HCEC 1CT (cell line): ENCODE results near the gene ZSWIM7.
"Not testable (repeated sequence)": the region's sequence is repeated elsewhere in the genome, so short reads cannot be mapped to it uniquely, and the experiment has no call there.

Experiments
- DNase-seq: peaks from one replicate; pipeline ENCODE4 v3.0.0-alpha.2; 2017

ZSWIM7 gene

DNA sequence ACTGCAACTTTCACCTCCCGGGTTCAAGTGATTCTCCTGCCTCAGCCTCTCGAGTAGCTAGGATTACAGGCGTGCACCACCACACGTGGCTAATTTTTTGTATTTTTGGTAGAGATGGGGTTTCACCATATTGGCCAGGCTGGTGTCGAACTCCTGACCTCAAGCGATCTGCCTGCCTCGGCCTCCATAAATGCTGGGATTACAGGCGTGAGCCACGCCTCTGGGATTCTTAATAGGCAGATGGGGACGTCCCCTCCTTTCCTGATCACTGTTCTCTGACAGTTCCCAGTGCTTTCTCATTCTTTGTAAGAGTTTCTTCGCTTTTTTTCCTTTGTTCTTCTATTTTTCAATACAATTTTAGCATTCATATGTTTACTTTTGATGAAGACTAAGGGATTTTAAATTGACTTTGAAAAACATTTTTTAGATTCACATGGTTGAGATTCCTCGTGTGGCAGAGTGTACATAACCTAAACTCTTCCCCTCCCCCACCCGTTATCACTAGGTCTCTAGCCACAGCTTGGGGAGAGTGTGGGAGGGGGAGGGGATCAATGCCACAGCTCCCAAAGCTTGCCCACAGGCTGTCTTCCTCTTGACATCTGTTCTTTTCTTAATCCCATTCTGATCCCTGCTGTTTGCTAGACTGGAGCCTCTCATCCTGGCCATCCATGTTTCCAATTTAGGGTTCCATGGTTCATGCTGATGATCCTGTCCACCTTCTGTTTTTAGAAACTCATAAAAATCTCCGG is 43.5 kb downstream of the ZSWIM7 start:
- no peak for DNase-seq

DNA sequence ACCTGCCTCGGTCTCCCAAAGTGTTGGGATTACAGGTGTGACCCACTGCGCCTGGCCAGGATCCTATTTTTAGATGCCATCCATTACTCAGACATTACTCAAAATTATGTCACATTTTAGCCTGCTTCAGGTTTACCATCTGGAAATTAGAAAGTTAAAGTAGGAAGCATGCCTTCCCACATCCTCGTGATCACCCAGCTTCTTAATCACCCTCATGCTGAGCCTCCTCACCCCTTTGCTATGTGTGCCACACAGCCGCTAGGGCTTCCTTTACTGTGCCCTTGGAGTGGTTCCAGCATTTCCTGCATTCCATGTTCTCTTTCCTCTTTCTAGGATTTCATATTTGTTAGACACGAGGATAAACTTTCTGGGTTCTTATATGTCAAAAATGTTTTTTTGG is 45.3 kb downstream of the ZSWIM7 start:
- DNase-seq = peak; percentile 98

DNA sequence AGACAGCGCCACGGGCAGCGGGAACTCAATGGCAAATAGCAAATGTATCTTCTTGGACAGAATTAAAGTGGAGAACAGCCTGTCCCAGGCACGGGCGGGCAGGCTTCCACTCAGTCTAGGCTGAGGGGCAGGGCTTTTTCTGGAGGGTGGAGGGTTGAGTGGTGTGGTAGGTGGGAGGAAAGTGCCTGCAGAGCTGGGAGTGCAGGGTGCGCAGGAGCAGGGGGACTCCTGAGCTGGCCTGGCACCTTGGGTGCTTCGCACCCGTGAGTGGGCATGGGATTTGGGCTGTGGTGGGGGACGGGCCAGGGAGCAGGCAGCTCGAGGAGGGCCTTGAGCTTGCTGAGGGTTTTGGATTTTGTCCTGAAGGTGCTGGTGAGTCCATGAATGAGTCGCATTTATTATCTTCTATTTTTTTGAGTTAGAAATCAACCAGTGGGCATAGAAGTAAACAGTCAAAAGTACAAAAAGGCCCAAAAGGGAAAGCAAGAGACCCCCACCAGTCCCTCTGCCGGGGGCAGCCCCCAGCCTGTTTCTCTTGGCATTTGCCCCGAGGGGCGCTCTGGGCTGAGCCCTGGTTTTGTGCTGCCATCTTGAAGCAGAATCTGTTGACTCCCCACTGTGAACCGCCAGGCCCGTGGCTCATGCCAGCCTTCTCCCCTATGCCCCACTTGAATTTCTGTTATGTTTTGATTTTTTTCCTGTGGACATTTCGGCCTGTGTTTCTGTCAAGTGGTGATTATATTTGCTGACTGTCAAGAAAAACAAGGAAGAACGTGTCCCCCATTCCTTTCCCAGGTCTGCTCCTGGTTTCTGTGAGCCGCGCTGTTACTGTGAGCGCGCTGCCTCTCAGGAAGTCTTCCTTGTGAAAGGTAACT is 46.4 kb downstream of the ZSWIM7 start:
- DNase-seq = no peak

DNA sequence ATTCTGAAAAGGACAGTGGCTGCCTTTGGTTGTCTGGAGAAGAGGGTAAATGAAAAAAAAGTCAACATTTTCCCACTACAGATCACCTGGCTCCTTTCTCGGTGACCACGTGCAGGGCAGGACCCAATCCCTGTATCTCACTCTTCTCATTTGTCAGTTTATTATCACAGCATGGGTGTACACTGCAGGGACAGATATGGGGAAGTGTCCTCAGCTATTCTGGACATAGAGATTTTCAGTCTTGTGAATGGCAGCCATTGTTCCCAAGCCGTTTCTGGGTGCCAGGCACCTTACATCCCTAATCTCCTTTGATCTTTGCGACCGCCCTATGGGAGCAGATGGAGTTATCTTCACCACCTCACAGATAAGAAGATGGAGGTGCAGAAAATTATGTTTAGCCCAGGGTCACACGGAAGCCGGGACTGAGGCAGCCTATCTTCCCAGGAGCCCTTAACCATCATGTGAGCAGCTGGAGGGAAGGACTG is 47.4 kb downstream of the ZSWIM7 start:
- no peak for DNase-seq

DNA sequence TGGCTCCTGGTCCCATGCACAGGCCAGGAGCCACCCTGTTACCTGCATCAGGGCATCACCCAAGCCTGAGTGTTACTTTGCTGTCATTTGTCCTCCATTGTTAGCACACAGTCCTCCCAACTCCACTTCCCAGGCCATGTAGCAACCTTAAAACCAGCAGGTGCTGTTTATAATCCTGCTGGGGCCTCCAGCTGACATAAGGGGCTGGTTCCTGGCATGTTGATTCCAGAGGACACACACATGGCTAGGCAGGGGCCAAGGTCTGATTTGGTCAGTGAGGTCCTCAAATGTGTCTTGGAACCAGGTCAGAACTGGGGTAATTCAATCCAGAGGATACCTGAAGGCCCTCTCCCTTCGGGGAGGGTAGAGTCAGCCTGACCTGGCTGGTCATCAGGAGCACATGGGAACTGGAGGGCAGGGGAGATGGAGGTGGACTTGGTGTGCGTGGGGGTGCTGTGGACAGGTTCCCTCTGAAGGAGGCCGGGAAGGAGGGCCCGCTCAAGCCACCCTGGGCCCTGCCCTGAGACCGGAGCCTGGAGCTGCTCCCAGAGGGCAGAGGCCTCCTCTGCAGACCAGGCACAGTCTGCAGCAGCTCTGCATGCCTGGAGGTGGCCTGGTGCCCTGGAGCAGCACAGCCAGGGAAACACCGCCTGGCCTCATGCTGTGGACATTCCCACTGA is 48.0 kb downstream of the ZSWIM7 start:
- no peak for DNase-seq

DNA sequence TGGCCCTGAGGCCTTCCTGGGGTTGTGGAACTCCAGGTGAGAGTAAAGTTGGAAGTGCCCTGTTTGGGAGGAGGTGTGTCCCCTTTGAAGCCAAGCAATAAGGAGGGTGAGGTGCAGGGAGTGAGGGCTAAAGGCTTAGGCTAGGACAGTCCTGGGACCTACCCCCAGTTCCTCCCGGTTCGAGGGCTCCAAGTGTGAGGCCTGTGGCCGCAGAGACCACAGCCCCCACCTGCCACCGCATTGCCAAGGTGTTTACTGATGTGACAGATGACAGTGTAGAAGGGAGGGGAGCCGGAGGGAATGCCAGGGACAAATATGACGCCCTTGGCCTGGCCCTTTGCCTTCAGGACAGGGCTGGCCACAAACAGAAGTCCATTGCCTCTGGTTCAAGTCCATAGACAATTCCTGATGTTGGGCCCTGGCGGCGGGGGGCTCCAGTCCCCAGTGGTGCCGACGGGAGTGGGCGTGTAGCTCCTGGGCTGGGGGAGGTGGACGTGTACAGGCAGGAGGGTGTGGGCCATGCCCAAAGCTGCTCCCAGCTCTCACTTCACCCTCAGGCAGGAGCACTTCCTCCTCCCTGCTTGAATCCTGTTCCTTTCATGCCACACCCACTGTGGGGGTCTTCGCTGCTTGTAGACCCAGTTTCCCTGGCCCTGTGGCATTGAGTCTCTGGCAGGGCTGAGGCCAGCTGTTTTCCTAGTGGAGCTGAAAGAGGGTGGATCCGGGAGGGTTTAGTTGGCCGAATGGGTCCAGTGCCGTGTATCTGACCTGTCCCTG is 51.3 kb downstream of the ZSWIM7 start:
- no peak for DNase-seq

DNA sequence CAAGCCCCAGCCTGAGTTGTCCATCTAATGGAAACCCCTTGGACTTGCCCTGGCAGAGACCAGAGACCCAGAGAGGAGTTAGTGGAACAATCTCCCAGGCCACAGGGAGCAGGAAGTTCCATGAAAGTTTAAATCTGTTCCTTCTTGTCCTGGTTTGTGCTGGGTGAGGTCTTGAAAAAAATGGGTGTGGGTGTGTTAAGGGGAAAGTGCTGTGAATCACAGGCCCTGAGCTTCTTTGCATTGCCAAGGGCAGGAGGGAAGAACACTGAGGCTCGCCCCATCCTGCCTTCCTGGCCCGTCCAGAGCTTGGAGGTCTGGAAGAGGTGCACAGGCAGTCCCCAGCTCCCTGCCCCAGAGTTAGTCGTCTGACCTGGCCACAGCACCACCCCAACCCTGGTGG is 52.2 kb downstream of the ZSWIM7 start:
- peak; percentile 43 for DNase-seq

DNA sequence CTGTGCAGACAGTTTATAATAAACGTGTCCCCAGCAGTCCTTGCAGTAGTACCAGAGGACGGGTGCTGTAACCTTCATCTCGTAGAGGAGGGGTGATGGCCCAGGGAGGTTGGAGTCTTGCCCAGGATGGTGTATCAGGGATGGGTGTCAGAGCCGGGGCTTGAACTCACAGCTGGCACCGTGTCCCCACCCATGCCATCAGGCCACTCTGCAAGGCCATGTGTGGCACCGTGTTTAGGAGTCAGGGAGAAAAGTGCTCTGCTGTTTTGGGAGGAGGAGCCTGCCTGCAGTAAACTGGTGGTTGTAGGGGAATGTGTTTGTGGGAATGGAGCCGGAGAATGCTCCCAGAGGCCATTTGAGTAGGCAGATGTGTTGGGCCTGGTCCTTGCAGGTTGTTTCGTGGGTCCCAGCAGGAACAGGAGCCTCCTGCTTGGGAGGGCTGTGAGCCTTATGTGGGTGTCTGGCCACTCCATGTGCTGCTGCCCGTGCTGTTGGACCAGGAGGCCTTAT is 52.8 kb downstream of the ZSWIM7 start:
- DNase-seq = peak; percentile 30

DNA sequence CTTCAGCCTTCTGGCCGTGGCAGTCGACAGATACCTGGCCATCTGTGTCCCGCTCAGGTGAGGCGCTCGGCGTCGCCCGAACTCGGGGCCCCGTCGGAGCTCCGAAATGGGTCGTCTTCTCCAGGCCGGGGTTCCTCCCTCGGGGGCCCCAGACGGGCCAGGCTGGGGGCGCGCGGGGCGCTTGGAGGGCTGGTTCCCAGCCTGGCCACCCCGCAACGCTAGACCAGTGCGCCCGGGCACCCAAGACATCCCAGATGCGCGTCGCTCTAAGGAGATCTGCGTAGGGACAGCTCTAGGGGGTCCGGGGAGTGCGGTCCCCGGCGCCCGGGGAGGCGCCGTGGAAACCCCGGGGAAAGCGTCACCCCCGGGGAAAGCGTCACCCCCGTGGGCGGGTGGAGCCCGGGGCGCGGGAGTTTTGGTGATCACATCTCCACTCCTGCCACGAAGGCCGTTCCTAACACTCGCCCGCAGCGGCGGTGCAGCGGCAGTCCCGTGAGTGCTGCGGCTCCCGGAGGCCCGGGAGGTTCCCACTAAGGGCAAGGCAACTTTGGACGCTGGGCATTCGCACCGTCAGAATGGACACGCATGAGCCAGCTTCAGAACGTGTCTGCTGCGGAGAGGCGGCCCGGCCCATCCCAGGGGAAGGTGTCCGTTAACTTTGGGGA is 53.8 kb downstream of the ZSWIM7 start:
- DNase-seq = no peak

DNA sequence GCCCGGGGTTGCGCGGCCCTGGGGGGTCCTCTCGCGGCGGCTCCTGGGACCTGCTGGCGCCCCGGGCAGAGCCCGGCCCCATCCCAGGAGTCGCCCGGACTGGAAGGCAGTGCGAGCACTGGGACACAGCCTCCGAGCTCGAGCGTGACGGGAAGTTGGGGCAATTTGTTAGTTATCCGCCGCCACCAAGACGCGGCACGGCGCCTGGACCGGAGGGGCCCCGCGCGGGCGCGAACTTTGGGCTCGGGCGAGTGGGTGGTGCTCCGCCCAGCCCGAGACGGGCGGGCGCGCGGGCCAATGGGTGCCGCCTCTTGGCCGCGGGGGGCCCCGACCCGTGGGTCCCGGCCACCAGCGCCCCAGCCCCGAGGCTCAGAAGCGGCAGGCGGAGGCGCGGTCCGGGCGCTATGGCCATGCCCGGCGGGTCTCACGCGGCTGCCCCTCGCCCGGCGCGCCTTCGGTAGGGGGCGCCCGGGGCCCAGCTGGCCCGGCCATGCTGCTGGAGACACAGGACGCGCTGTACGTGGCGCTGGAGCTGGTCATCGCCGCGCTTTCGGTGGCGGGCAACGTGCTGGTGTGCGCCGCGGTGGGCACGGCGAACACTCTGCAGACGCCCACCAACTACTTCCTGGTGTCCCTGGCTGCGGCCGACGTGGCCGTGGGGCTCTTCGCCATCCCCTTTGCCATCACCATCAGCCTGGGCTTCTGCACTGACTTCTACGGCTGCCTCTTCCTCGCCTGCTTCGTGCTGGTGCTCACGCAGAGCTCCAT is 54.6 kb downstream of the ZSWIM7 start, which contains the start of gene ADORA2B:
Gene ADORA2B, plus strand, starts transcription at position 372 of the 768 bp plus-strand sequence. Its CDS starts 119 bp downstream, at position 491.
- DNase-seq = peak; percentile 74

DNA sequence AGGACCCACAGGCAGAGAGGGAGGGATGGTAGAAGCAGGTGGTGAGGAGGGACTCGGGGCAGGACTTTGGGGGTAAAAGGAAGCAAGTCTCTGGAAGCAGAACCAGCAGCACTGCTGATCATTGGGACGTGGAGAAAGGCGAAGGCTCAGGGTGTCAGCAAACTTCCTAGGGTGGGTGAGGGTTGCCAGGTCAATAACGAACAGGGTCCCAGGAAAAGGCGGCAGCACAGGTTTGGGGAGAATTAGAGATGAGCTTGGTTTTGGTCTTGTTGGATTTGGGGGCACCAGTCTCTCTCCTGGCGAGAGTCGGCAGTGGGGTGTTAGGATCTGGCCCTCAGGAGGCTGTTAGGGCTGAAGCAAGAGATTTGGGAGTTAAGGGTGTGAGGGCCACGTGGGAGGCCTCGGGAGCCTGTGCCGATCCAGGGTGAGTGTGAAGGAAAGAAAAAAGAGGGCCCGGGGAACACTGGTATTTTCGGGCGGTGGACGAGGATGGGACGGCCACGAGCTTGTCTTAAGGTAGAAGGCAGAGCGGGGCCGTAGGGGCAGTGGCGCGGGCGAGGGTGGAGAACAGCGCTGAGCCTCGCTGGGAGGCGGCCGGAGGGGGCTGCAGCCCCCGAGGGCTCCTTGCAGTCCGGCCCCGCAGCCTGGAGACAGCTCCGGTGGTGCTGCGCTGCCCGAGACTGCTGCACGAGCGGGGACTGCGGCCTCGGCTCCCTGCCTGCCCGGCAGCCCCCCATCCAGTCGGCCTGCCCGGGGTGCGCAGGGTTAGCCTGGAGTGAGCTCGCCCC is 55.3 kb downstream of the ZSWIM7 start:
- DNase-seq = no peak

DNA sequence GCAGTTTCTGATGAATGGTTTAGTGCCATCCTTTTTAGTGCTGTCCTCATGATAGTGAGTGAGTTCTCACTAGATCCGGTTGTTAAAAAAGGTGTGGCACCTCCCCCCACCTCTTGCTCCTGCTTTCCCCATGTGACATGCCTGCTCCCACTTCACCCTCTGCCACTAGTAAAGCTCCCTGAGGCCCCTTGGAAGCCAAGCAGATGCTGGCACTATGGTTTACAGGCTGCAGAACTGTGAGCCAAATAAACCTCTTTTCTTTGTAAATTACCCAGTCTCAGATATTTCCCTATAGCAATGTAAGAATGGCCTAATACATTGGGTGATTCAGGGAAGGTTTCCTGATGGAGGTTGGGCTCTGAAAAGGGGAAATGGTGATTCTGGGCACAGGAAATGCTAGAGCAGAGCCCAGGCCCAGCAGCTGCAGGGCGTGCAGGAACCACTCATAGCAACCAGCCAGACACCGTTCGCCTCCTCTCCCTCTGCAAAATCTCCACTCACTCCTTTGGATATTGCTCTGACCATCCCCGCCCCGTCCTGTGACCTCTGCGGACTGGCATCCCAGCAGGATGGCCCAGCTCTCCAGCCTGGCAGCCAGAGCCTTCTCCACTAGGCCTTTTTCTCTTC is 57.2 kb downstream of the ZSWIM7 start:
- peak; percentile 22 for DNase-seq

DNA sequence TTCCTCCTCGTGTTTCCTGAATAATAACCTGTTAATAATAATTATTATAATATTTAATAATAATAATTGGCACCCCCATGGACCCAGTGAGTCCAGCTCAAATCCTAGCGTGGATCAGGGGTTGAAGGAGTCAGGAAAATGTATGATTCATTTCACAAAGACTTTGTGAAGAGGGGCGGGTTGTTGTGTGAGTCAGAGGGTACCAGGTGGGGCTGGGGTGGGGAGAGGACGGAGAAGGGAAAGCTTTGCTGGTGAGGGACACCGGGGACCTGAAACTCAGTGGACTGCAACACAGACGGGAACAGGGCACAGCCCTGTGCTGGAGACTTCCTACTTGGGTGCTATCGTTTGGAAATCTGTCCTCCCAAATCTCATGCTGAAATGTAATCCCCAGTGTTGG is 57.7 kb downstream of the ZSWIM7 start:
- peak; percentile 38 for DNase-seq

DNA sequence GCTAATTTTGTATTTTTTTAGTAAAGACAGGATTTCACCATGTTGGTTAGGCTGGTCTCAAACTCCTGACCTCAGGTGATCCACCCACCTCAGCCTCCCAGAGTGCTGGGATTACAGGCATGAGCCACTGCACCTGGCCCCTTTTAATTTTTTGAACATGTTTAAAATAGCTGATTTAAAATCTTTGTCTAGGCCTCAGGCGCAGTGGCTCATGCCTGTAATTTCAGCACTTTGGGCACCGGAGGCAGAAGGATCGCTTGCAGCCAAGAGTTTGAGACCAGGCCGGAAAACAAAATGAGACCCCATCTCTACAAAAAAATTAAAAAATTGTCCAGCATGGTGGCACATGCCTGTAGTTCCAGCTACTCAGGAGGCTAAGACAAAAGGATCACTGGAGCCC is 63.0 kb downstream of the ZSWIM7 start:
- not testable (repeated sequence) for DNase-seq

DNA sequence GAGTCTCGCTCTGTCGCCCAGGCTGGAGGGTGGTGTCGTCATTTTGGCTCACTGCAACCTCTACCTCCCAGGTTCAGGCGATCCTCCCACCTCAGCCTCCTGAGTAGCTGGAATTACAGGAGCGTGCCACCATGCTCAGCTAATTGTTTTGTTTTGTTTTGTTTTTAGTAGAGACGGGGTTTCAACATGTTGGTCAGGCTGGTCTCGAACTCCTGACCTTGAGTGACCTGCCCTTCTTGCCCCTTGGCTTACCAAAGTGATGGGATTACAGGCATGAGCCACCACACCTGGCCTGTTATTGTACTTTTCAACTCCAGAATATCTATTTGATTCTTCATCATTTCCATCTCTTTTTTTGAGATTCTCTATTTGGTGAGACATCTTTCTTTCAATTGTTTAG is 63.6 kb downstream of the ZSWIM7 start:
- DNase-seq = no peak

DNA sequence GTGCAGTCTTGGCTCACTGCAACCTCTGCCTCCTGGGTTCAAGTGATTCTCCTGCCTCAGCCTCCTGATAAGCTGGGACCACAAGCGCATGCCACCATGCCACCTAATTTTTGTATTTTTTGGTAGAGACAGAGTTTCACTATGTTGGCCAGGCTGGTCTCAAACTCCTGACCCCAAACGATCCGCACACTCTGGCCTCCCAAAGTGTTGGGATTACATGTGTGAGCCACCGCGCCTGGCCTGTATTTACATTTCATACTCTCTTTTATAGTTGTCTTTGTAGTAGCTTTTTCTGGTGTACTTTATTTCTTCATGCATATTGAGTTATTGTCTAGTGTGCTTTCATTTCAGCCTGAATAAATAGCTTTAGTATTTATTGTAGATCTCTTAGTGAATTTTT is 64.6 kb downstream of the ZSWIM7 start:
- no peak for DNase-seq

DNA sequence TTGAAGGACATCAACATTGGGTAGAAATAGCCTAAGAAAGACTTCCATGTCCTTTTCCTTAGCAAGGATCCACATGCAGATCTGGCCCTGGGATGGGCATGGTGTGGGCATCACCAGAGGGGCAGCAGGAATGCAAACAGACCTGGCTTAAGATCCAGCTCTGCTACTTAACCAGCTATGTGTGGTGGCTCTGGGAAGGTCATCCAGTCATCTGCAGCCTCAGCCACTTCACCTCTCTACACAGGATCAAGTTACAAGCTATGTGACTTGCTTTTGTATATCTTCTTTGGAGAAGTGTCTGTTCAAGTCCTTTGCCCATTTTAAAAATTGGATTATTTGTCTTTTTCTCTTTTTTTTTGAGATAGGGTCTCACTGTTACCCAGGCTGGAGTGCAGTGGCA is 68.1 kb downstream of the ZSWIM7 start:
- DNase-seq = no peak

DNA sequence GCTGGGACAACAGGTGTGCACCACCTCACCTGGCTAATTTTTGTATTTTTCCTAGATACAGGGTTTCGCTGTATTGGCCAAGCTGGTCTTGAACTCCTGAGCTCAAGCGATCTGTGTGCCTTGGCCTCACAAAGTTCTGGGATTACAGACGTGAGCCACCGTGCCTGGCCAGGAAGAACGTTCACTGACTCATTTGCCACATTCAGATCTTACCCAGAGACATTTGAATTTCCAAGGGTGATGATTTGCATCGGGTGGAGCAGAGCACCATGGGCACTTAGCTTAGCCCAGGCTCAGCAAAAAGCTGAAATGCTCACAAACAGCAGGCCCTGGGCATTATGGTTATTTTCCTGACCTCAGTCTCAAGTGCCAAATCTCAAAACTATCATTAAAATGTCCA is 69.1 kb downstream of the ZSWIM7 start:
- no peak for DNase-seq

DNA sequence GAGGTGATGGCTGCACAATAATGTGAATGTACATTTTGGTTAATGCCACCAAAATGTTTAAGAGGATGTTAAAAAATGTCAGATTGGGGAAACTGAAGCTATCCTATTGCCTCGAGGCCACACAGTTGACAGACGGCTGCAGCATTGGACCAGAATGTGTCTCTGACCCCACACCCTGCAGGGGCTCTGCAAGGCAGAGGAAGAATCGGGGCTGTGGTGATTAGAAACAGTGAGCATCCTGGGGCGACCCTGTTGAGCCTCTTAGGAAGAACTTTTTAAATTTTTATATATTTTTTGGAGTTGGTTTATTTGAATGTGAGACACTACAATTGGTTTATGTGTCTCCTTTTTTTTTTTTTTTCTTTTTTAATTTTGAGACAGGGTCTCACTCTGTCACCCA is 69.6 kb downstream of the ZSWIM7 start:
- no peak for DNase-seq
